Right ventricle myocardium superior (tissue), 1 donor: ENCODE measurements around the gene GRIK1. TPM values are rescaled to one million over a fixed set of nuclear protein-coding genes. Genes with fewer than 3 reads are reported as not detected.

ENCODE experiments used
- ATAC-seq: fragments of 200-7000 bp; cut with Tn5 transposase; one replicate; pipeline ENCODE4 v1.9.1; 2020; ENCODE audit warnings: mild to moderate bottlenecking; ENCODE audit not compliant: poor library complexity
- DNase-seq: peaks from one replicate; pipeline ENCODE4 v3.0.0-alpha.2; 2020
- intact Hi-C: fragments of 100-400 bp; cut with DNase I; formaldehyde crosslinking; loops from one replicate; pipeline ENCODE4 v1.11.2; 2022
- total RNA-seq: library from RNA; stranded (reverse); fragmentation: NEBNext Ultra II Directional; extraction: Animal tissue kit (Norgen Biotek cat#: 25700); gene quantifications from one replicate; pipeline ENCODE4 v1.2.1, GENCODE V29; 2021
- donor health status: DM: no; HTN: yes; CAD: no; lungs with severe emphysema.

The GRIK1 gene
- total RNA-seq, 1 donor from 2014 or later = not detected

DNA sequence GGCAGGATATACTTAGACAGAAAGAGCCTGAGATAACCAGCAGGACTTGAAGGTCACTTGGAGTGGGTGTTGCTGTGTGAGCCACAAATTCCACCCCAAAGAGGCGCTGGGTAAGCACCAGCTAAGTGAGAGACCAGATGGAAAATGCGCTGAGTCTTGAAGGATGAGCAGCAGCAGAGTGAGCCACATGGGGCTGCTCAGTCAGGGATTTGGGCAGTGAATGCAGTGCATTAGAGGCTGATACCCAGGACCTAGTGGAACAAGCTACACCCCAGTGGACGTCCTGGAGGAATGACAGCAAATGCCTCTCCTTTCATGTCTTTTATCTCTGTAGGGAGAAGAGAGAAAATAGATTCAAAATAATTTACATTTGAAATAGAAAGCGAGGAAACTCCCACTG lies 11.3 kb downstream of the GRIK1 start:
- DNase-seq (no peak), ATAC-seq (no peak)
- intact Hi-C loops = no loop called here

DNA sequence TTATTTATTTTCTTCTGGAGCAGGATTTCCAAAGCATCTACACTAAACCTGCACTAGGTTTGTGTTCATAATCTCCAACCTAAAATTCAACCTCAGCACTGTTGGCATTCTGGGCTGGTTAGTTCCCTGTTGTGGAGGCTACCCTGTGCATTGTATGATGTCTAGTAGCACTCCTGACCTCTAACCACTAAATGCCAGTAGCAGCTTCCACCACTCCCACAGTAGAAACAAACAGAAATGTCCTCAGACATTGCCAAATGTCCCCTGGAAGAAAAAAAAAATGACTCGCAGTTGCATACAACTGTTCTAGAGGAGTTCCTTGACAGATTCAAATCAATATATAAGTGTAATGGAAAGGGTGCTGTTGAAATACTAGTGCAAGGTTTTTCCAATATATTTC lies 18.9 kb downstream of the GRIK1 start:
- intact Hi-C loops = no loop called here
- no peak for DNase-seq
- no peak for ATAC-seq

DNA sequence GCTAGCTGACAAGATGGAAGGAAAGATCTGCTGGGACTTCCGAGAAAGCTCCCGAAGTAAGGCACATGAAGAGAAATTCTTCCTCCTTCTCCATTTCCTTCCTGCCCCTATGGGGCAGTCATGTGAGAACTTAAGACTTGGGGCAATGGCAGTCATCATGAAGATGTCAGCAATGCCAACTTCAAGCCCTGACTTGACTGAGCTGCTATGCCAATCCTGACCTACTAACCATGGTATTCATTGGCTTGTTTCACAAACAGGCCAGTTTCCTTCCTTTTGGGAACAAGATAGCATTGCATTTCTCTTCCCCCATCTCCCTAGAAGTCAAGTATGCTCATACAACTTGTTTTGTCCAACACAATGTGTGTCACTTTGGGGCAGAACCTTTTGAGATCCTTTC lies 25.5 kb downstream of the GRIK1 start:
- intact Hi-C loops = no loop called here
- no peak for ATAC-seq
- DNase-seq = no peak

DNA sequence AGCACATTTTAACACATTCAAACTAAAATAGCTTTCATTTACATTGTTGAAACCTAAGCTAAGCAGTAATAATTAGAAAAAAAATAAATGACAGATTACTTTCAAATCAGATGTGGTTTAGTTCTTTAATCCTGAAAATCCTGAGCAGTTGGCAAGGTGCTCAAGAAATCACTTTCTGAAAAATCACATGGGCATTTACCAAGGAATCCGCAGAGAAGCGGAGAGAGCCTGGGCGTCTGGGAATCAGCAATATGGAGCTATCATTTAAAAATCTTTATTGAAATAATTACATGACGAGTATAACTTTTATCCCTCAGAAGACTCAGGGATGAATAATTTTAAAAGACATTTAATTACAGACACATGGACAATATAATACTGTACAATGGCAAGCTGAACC lies 30.2 kb downstream of the GRIK1 start:
- DNase-seq = no peak
- ATAC-seq = no peak
- intact Hi-C loops = no loop called here

DNA sequence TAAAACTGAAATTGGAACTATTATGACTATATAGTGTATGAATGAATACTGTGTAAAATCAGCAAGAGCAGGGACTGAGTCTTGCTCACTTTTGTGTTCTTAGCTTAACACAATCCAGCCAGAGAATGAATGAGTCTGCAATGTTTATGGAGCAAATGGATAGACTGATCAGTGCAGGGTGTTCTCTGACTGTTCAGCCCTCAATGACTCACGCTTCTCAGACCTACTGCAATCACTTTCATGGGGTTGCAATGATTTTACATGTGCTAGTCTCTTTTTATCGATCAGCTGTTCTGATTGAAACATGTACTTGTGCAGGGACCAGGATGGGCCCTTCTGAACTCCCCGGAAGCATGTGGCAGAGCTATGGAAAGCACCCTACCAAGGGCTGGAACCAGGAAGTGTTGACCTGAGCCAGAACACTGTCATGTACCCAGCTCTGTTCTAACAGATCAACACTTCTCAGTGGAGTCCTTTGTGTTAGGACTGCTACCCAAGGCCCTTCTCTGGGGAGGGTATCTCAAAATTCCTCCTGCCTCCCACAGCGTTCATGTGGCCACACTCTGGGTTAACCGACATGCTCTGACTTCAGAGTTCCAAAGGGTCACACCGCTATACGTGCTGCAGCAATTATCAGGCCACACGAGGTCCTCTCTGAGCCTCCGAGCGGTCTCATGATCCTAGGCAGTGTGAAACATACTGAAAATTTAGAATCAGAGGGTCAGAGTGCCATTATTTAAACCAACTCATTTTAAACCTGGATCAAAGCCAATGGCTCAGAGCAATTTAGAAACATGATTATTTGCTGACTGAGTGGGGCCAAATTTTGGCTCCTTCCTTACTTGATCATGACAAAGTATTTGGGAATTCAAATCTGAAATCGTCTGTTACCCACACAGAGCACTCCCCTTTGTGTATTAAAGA lies 35.2 kb downstream of the GRIK1 start:
- intact Hi-C loops = no loop called here
- ATAC-seq (no peak), DNase-seq (no peak)

DNA sequence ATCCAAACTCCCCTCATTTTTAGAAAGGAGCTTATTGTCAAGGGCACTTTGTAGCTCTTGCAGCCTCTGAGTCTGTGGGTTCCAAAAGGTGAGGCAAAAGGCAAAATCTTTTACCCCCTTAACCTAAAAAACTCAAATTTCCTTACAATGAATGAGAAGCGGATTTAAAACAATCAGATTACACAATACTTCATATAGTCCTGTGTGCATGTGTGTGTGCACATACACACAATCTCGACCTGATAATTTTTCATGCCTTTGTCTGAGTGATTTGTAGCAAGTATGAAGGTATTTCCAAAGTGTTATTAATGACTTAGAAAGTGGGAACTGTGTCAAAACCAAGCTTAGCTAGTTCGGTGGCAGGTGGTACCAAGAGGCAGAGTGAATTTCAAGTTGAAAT lies 42.9 kb downstream of the GRIK1 start:
- DNase-seq (no peak), ATAC-seq (no peak)
- intact Hi-C loops = no loop called here

DNA sequence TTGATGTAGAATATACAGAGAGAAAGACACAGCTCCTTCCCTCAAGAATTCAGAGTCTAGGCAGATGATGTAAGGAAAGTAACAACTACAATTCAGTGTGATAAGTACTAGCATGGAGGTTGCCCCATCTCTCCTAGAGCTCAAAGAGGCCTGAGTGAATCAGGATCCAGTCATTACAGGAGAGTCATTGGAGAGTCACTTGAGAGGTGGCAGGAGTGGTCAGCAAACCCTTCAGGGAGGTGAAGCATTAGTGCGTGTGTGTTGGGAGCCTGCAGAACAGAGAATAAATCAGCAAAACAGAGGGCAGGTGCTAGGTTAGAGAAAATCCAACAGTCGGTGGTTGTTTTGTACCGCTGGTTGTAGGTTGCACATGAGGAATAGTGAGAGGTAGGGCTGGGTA lies 46.1 kb downstream of the GRIK1 start:
- intact Hi-C loops = no loop called here
- ATAC-seq = no peak
- no peak for DNase-seq

DNA sequence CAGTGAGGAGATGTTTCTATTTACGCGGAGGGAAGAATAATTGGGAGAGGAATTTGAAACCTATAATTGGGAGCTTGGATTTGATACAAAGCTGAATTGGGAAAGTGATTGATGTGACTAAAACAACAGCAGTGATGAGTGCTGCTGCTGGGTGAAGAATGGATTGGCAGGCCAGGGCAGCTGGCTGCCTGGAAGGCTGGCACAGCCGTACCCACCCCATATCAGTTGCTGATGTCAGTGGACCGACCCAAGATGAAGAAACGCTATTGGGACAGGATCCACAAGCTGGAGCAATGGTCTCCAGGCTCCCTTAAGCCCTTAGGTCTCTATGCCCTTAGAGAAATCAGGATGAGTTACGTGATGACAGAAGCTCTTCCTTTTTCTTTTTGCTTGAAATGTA lies 47.4 kb downstream of the GRIK1 start:
- intact Hi-C loops = no loop called here
- ATAC-seq (no peak), DNase-seq (no peak)

DNA sequence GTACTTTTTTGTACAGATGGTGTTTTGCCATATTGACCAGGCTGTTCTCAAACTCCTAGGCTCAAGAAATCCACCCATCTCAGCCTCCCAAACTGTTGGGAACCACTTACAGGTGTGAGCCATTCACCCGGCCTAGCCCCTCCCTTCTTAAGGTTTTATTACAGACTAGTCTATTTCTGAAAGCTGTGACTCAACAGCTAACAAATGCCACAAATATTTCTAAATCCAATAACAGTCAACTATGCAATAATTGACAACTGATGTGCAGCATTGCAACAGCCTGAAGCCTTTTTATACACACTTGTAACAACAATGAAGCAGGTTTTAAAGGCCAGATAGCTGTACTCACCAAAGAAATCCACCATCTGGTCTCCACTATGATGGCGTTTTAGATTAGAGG lies 51.4 kb downstream of the GRIK1 start:
- ATAC-seq (no peak), DNase-seq (no peak)
- intact Hi-C loops = no loop called here

DNA sequence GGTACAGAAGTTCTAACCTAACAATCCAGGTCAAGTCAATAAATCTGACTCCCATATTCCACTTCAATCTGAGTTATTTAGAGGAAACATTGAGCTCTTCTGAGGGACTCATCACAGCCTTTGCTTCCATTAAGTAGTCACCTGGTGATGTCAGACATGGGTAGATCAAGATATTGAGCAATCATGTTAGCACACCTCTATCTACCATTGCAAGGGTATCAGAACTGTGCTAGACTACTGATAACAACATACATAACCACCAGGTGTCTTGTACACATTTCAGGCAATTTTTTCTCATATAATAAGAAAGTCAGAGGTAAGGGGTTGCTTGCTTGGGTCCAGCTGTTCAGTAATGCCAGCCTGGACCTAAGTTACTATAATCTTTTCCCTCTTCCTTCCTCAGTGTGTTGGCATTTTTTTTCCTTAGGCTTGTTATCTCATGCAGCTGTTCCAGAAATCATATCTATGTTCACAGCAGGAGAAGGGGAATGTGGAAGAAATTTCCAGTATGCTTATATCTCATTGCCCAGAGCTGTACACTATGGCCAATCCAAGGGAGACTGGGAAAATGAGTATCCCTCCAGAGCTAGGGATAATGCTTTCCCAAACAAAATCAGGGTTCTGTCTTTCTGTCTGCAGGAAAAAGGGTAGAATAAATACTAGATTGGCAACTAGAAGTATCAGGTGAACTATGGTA lies 52.3 kb downstream of the GRIK1 start:
- intact Hi-C loops = no loop called here
- ATAC-seq (no peak), DNase-seq (no peak)

DNA sequence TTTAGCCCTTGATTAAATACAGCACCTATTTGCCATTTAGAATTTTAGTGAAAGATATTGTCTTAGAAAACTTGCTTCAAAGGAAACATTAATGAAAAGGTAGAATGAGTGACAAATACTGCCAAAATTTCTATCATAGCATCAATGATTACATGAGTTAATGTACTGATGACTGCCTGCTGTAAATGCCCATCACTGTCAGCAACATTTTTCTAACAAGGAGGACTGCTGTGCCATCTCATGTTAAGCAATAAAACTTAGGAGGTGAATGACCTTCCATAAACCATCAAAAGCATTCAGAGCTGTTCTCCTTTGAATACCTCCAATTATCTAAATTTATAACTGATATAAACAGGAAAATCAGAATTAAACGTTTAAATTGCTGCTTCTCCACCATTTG lies 54.3 kb downstream of the GRIK1 start:
- intact Hi-C loops = no loop called here
- ATAC-seq (no peak), DNase-seq (no peak)

DNA sequence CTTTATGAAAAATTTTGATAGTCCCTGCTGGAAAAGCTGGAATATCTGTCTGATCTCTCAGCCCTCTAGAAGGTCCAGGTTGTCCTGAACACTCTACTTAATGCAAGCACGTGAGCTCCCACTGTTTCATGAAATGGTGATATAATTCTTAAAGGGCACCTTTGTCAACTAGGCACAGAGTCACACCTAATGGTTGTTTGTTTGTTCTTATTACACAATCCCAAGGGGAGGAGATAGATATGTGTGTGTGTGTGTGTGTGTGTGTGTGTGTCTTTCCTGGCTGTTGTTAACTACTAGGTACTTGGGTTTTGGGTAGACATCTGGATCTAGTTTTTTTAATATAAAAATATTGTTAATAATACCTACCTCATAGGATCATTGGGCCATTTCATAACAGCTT lies 63.9 kb downstream of the GRIK1 start:
- no peak for ATAC-seq
- DNase-seq = no peak
- intact Hi-C loops = no loop called here

DNA sequence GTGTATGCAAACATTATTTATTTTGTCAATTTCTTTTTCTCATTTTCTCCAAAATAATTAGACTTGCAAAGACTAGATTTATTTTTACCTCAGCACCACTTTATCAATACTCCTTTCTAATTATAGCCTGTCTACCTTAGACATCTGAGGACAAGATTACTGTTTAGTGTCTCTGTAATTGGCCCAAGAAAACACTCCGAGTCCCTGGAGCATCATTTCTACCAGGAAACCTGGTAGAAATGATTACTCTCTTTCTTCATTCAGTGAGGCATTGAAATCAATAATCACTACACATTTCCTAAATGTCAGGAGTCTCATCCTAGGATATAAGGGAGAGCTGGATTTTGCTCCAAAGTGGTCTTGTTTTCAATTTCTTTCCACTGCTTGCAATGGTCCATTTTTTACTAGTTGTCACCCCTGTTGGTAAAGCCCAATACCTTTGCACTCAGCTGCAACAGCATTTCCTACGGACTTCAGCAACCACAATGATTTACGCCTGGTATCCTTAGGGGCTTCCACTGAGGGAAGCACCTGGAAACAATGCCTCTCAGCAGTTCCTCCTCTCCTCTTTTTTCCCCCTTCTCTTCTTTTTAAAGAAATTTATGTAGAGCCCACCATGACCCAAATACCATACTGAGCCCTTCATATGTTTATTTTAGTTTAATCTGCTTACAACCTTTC lies 64.6 kb downstream of the GRIK1 start:
- no peak for ATAC-seq
- intact Hi-C loops = no loop called here
- no peak for DNase-seq

DNA sequence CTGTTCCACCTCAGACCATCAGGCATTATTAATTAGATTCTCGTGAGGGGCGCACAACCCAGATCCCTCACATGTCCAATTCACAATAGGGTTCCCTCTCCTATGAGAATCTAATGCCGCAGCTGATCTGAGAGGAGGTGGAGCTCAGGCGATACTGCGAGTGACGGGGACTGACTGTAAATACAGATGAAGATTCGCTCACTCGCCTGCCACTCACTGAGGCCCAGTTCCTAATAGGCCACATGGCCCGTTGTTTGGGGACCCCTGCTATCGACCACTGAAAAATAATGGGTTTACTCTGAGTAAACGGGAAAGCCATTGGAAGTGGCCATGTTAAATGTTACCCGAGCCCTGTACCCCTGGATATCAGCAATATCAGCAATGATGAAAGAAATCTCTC lies 65.9 kb downstream of the GRIK1 start:
- DNase-seq (no peak), ATAC-seq (no peak)
- intact Hi-C loops = no loop called here

DNA sequence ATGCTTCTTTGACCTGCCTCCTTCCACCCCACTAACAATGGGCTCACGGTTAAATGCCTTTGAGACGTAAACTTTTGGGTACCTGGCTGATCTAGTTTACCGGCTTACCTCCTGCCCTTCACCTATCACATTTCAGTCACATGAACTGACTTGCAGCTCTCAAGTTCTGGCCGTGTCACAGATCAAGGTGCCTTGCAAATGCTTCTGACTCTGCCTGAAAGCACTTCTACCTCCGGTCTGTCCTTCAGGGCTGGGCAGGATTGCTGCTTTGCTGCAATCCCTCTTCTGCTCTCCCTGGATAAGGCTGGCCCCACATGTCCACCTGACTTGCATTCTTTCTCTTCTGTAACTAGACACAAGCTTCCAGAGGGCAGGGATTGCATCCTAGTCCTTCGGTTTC lies 69.0 kb downstream of the GRIK1 start:
- ATAC-seq (no peak), DNase-seq (no peak)
- intact Hi-C loops = no loop called here

DNA sequence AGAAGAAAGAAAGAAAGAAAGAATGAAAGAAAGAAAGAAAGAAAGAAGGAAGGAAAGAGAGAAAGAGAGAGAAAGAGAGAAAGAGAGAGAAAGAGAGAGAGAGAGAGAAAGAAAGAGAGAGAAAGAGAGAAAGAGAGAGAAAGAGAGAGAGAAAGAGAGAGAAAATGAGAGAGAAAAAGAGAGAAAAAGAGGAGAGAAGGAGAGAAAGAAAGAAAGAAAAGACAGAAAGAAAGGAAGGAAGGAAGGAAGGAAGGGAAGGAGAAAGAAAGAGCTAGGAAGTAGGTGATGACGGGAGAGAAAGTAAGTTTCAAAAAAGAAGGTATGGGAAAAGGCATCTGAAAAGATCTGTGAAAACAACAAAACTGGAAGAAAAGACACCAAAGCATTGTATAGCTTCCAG lies 72.0 kb downstream of the GRIK1 start:
- DNase-seq (no peak), ATAC-seq (no peak)
- intact Hi-C loops = no loop called here

DNA sequence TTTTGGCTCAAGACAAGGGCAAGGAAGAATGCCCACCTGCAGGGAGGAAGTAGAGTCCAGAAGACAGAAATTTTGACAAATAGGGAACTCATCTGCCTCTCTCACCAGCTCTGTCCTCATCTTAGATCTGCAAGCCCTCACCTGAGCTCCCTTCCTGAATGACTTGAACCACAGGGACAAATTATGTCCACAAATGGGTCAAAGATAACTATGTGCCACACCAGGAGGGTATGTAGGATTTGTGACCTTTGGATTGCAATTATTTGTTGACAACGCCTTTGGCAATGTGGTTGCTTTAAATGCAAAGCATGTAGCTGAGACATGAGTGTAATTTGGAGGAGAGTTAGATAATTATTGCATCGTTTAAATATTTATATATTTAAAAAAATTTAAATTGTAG lies 79.5 kb downstream of the GRIK1 start:
- no peak for ATAC-seq
- no peak for DNase-seq
- intact Hi-C loops = no loop called here

DNA sequence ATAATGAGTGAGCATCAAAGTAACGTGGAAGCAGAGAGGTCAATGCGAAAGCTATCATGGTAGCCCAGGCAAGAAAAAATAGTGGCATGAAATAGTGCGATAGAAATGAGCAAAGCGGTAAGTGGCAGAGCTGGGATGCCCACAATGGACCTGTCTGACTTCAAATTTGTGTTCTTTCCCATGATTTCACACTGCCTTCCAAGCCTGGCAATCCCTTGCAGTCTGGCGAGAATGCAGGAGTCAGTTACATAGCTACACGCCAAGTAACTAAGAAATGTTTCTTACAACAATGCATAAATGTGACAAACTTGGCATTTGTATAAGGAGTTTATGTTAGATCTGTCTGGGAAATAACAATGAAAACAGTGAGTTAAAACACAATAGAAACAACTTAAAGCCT lies 82.6 kb downstream of the GRIK1 start:
- DNase-seq = no peak
- no peak for ATAC-seq
- intact Hi-C loops = no loop called here

DNA sequence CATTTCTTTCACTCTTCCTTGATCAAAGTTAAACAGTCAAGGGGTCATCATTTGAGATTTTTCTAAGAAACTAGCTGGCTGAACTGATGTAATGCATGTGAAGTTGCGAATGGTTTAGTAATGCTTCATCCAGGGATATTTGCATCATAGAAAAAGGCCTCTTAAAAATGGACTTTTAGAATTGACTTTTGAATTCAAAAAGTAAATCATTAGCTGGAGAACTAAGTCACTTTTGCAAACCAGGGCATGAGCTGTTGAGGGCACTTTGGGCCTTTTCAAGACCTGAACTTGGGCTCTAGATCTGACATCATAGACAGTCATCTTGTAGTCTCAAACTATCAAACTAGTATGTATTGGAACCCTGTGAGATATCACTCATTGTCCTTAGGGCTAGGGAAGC lies 85.0 kb downstream of the GRIK1 start:
- intact Hi-C loops = no loop called here
- ATAC-seq (no peak), DNase-seq (no peak)

DNA sequence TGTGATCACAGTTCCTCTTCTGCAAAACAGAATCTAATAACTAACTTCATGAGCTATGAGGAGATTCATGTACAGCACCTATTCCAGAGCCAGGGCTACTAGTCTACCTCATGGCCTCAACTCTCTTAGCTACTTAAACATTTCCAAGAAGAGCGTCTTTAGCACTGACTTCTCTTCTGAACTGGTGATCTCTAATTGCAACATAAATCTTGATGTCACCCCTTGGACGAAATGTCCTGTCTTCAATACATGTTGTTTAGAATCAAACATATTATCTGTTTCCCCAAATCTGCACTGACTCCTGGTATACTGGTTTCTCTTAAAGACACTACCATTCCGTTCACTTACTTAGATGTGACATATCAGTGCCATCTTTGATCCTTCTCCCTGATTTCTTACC lies 88.2 kb downstream of the GRIK1 start:
- no peak for DNase-seq
- no peak for ATAC-seq
- intact Hi-C loops = no loop called here
